ENCODE measurements around the gene KRT13.
"Not testable (repeated sequence)": the region's sequence is repeated elsewhere in the genome, so short reads cannot be mapped to it uniquely, and the experiment has no call there.

KRT13 gene

GRCh38 chr17:41505007-41505808, at the start of gene KRT13:
Gene KRT13 (minus strand): TSS chr17:41505612. CDS start chr17:41505550, 62 bp downstream.
- no peak for DNase-seq

DNA sequence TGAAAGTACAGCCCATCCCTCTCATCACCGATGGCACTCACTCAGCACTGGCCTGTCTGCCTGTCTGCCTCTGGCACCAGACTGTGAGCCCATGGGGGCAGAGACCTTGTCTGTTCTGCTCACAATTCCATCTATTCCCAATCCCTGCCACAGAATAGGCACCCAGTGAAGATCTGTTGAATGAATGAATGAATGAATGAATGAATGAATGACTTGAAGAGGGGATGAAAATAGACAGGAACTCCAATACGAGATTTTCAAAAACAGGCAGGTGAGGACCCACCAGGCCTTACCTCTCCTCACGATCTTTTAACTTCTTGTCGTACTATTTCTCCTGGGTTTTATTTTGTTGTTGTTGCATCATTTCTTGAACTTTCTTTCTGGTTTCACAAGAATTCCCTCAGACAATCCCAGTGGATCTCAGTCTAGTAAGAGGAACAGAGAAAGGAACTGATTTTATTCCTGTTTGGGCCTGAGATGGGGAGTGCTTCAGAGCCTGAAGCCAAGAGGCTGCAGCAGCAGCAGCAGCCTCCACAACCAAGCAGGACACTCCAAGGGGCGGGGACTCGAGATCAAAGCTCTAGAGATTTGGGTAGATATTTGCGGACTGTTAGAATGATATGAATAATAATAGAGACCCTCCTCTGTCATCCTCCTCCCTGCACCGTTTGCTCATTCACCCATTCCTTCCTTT, 48.7 kb upstream of the KRT13 start:
- DNase-seq = no peak

GRCh38 chr17:41553176-41553575, 47.8 kb upstream of the KRT13 start:
- no peak for DNase-seq

DNA sequence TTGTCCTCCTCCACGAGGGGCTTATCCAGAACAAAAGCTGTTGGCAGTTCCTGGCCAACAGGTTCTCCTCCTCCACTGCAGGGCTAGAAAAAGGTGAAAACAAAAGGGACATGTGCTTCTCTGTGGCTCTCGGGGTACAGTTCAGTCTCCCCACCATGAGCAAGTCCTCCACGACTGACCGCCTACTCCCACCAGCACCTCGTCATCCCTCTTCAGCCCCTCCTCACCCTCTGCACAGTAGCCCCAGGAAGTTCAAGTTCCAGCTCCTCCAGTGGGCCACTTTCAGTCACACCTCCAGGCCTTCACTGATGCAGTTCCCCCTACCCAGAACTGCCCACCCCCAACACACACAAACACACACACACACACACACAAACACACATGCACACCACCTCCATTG, 47.0 kb upstream of the KRT13 start:
- DNase-seq = no peak

DNA sequence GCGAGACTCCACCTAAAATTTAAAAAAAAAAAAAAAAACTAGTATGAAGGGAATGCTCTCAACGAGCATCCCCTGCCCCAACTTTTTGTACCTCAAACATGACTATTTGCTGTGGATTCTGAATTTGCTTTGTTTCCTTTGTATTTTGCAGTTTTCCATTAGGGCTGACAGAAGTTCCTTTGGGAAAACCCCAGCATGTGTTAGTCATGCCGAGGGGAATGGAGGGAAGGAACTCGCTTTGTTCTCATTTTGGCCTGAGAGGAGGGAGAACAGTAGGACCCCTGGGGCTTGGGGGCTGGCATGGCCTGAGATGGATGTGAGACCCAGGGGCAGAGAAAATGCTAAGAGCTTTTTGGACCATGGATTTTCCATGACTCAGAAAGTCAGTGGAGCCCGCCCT, 46.0 kb upstream of the KRT13 start:
- DNase-seq = no peak

DNA sequence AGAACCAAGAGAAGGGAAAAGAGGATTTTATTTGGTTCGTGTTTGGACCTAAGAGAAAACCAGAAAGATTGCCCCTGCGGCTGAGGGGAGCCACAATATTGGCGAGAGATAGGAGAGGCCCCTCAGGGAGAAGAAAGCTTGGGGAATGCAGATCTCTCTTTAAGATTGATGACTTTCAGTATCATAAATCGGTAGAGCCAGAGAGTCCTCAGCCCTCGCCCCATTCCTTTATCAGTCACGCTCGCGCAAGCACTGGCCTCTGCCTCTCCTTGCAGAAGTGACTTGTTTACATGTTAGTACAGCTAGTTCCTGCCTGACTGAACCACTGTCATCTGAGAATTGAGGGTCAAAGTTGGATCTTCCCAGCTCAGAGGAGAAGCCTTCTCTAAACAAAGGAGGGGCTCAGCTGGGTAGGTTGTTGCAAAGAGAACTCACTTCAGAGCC, 44.2 kb upstream of the KRT13 start:
- DNase-seq = no peak

- peak in 49 of 56 donors; percentile 5 to 80 (median 39) for DNase-seq
Observed at GRCh38 chr17:41548844-41549595, 43.6 kb upstream of the KRT13 start.

DNA sequence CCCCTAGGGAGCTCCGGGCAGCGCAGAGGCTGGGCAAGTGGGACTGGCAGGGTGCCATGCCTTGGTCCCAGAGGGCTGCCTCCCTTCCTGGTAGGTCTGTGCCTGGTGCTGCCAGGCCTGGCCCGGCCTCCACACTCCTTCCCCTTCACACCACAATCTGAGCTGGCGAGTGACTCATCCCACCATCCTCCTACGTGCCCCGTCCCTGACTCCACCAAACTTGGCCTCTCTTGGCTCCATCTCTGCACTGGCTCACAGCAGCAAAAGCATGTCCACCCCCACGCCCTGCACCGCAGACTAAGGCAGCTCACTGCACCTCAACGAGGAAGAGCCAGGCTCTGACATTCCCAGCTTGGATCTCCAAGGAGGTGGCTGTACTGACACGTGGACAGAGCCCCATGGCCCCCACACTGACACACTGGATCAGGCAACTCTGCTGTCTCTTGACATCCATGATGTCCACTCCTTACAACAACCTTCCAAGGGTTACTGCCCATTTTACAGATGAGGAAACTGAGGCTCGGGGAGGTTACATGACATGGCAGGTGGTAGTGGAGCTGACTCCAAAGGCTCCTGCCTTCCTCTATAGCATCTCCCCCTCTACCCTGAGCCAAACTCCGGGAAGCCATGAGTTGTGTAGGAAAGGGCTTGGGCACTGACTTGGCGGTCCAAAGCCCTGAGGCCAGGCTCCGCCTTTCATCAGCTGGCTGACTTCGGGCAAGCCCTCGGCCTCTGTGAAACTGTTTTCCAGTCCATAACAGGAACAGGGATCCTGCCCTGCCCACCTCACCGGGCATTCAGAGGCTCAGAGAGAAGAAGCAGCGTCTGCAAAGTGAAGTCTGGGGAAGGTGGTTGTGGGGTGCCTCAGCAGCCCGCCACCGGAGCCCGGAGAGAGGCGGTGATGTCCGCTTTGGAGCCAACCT, 42.8 kb upstream of the KRT13 start:
- DNase-seq = peak in 8 of 56 donors; percentile 4 to 35 (median 12)

DNA sequence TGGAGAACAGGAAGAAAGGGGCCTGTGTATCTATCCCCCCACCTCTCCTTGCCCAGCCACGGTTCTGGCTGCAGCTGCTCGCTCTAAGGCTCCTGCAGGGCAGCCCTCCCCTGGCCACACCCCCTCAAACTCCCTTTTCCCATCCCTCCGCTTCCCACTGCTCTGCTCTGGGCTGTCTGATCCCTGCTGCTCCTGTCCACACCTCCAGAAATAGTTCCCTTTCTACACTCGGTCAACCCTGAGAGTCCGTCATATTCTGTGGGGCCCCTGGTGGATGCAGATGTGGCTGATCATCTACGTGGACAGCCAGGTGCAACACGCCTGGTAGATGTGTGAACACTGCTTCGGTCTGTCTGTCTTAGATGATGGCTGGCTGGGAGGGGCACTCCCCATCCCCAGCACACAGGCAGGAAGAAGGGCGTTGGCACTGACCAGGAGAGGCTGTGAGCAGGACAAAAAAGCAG, 42.0 kb upstream of the KRT13 start:
- DNase-seq = no peak

GRCh38 chr17:41546819-41547218, 41.4 kb upstream of the KRT13 start:
- DNase-seq = no peak

DNA sequence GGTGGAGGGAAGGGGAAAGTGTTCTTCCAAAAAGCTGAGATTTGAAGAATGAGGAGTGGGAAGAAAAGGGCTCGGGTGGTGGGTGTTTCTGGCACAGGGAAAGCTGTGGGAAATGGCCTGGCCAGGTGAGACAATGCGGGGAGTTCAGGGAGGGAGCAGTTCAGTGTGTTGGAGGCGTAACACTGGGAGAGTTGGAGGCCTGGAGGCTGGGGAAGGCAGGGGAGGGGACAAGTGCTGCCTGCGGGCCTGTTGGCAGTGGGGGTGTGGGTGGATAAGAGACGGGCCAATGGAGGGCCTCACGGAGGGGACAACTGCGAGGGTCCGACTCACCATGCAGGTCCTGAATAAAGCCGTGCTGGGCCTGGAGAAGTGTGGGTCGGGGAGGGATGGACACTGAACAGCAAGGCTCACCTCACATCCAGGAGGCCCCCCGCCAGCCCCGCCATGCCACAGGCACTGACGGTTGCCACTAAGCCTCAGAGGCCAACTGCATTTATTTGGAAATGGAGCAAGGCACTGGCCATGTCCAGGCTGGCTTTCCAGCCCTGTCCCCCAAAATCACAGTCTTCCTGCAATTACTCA, 40.5 kb upstream of the KRT13 start:
- no peak for DNase-seq

- no peak for DNase-seq
Observed at GRCh38 chr17:41544935-41545334, 39.5 kb upstream of the KRT13 start.

GRCh38 chr17:41544491-41544892, 39.1 kb upstream of the KRT13 start:
- DNase-seq = peak in 7 of 56 donors; percentile 1 to 20 (median 3)

- not testable (repeated sequence) for DNase-seq
Observed at GRCh38 chr17:41542786-41543185, 37.4 kb upstream of the KRT13 start.

- no peak for DNase-seq
Observed at GRCh38 chr17:41542357-41542756, 36.9 kb upstream of the KRT13 start.

DNA sequence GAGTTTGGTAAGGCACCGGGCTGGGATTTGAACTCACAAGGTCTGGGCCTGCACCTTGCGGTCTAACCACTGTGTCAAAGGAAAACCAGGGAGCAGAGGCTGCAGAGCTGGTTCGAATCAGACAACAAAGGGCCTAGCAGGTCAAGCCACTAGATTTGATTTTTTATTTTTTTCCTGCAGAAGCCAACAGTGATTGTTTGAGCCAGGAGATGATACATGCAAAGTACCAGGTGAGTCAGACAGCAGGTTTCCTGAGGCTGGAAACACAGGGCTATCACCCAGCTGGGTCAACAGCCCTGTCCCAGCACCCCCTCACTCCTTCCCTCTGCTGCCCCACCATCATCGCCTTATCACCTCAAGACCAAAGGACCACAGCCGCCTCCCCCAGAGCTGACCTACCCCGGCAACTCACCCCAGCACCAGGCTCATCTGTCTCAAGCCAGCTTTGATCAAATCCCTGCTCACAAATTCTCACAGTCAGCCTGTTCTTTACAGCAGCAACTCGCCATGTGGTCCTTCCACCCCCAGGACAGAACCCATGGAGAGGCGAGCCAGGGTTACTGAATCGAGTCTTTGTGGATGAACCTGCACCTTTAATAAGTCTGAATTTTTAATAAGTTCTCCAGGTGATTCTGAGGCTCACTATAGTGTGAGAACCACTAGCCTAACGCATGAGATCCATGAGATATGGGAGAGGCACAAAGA, 35.7 kb upstream of the KRT13 start:
- DNase-seq = no peak

- DNase-seq = no peak
Observed at GRCh38 chr17:41539979-41540701, 34.7 kb upstream of the KRT13 start.

- no peak for DNase-seq
Observed at GRCh38 chr17:41539071-41539492, 33.7 kb upstream of the KRT13 start.

- DNase-seq = no peak
Observed at GRCh38 chr17:41538565-41538991, 33.2 kb upstream of the KRT13 start.

Data from amygdala (tissue), 56 donors.